HEK293 (cell line): ENCODE measurements around the gene AK5.

ENCODE experiments used
- CTCF ChIA-PET: fragments of 350-600 bp; formaldehyde crosslinking; extraction: SDS; loops from one replicate; lab custom pipeline; 2021; ENCODE audit warnings: antibody characterized with exemption; lab: Yijun Ruan, JAX
- POLR2A ChIA-PET: fragments of 300-600 bp; formaldehyde crosslinking; extraction: SDS; loops from one replicate; lab custom pipeline; 2020; ENCODE audit warnings: antibody characterized with exemption, inconsistent platforms; lab: Yijun Ruan, JAX
- H3K27ac ChIP-seq: fragments of 200-500 bp; sonication (Bioruptor generic); 2 replicates; pipeline ENCODE4 v1.5.1; 2014; ENCODE audit warnings: low read depth, low read length, control low read depth, inconsistent platforms; ENCODE audit errors: extremely low read depth
- H3K36me3 ChIP-seq, 2 experiments: fragments of 200-500 bp in 1 of 2; sonication (Bioruptor generic) in 1 of 2; 1 replicate in 1 of 2; 2 replicates in 1 of 2; pipeline ENCODE4 v1.5.1; 2014 to 2017; ENCODE audit warnings: inconsistent platforms in 2 of 2, low read length in 2 of 2; ENCODE audit not compliant: control insufficient read depth in 2 of 2, insufficient read depth in 1 of 2
- H3K4me1 ChIP-seq: fragments of 200-500 bp; sonication (Bioruptor generic); 2 replicates; pipeline ENCODE4 v1.5.1; 2014; ENCODE audit warnings: mild to moderate bottlenecking, low read length, inconsistent platforms; ENCODE audit not compliant: control insufficient read depth, insufficient read depth
- H3K4me3 ChIP-seq: 2 replicates; pipeline ENCODE4 v1.5.1; 2011; ENCODE audit warnings: low read depth, mild to moderate bottlenecking, control low read depth, low read length, moderate library complexity
- H3K9me3 ChIP-seq: fragments of 200-500 bp; sonication (Bioruptor generic); 2 replicates; pipeline ENCODE4 v1.5.1; 2014; ENCODE audit warnings: low read depth, low read length, inconsistent platforms; ENCODE audit not compliant: control insufficient read depth, insufficient read depth
- IKZF3 ChIP-seq: fragments of 450-650 bp; IDR thresholded peaks from 2 replicates; pipeline ENCODE4 v1.5.0; 2018; ENCODE audit warnings: missing biosample characterization, mild to moderate bottlenecking, missing genetic modification characterization, moderate library complexity
- KLF7 ChIP-seq: fragments of 450-650 bp; formaldehyde crosslinking; IDR thresholded peaks from 2 replicates; pipeline ENCODE4 v1.5.1; 2016; ENCODE audit warnings: missing biosample characterization, missing genetic modification characterization, borderline replicate concordance
- MEIS1 ChIP-seq: sonication (generic); formaldehyde crosslinking; IDR thresholded peaks from 2 replicates; pipeline ENCODE4 v1.8.1; 2022; ENCODE audit warnings: missing genetic modification reagents, mild to moderate bottlenecking, borderline replicate concordance
- SCRT2 ChIP-seq: fragments of 450-650 bp; formaldehyde crosslinking; IDR thresholded peaks from 2 replicates; pipeline ENCODE4 v1.5.1; 2016; ENCODE audit warnings: missing biosample characterization, missing genetic modification characterization
- ZFP69B ChIP-seq: fragments of 450-650 bp; formaldehyde crosslinking; IDR thresholded peaks from 2 replicates; pipeline ENCODE4 v1.5.1; 2016; ENCODE audit warnings: missing biosample characterization, missing genetic modification characterization
- ZNF132 ChIP-seq: fragments of 450-650 bp; formaldehyde crosslinking; IDR thresholded peaks from 2 replicates; pipeline ENCODE4 v1.5.1; 2017; ENCODE audit warnings: missing biosample characterization, missing genetic modification characterization, borderline replicate concordance
- ZNF223 ChIP-seq: fragments of 450-650 bp; formaldehyde crosslinking; IDR thresholded peaks from 2 replicates; pipeline ENCODE4 v1.5.1; 2016; ENCODE audit warnings: missing biosample characterization, missing genetic modification characterization
- ZNF23 ChIP-seq: fragments of 450-650 bp; formaldehyde crosslinking; IDR thresholded peaks from 2 replicates; pipeline ENCODE4 v1.5.1; 2016; ENCODE audit warnings: missing biosample characterization, missing genetic modification characterization, borderline replicate concordance
- ZNF239 ChIP-seq: fragments of 450-650 bp; formaldehyde crosslinking; IDR thresholded peaks from 2 replicates; pipeline ENCODE4 v1.5.1; 2016; ENCODE audit warnings: missing biosample characterization, missing genetic modification characterization
- ZNF350 ChIP-seq: fragments of 450-650 bp; formaldehyde crosslinking; IDR thresholded peaks from 2 replicates; pipeline ENCODE4 v1.5.0; 2017; ENCODE audit warnings: missing biosample characterization, mild to moderate bottlenecking, missing genetic modification characterization
- ZNF37A ChIP-seq: fragments of 450-650 bp; IDR thresholded peaks from 2 replicates; pipeline ENCODE4 v1.5.1; 2018; ENCODE audit warnings: missing biosample characterization, missing genetic modification characterization
- ZNF510 ChIP-seq: fragments of 450-650 bp; formaldehyde crosslinking; IDR thresholded peaks from 2 replicates; pipeline ENCODE4 v1.5.1; 2018; ENCODE audit warnings: mild to moderate bottlenecking, missing genetic modification characterization, missing biosample characterization; ENCODE audit not compliant: insufficient replicate concordance
- ZNF514 ChIP-seq: fragments of 450-650 bp; formaldehyde crosslinking; IDR thresholded peaks from 2 replicates; pipeline ENCODE4 v1.5.1; 2016; ENCODE audit warnings: missing biosample characterization, missing genetic modification characterization
- ZNF529 ChIP-seq: fragments of 450-650 bp; formaldehyde crosslinking; IDR thresholded peaks from 2 replicates; pipeline ENCODE4 v1.5.1; 2017; ENCODE audit warnings: missing genetic modification characterization, missing biosample characterization; ENCODE audit not compliant: insufficient replicate concordance
- ZNF530 ChIP-seq: fragments of 450-650 bp; formaldehyde crosslinking; IDR thresholded peaks from 2 replicates; pipeline ENCODE4 v1.5.1; 2016; ENCODE audit warnings: low read depth, missing biosample characterization, missing genetic modification characterization
- ZNF544 ChIP-seq: fragments of 450-650 bp; formaldehyde crosslinking; IDR thresholded peaks from 2 replicates; pipeline ENCODE4 v1.5.0; 2017; ENCODE audit warnings: missing biosample characterization, missing genetic modification characterization
- ZNF560 ChIP-seq: fragments of 450-650 bp; formaldehyde crosslinking; IDR thresholded peaks from 2 replicates; pipeline ENCODE4 v1.5.1; 2017; ENCODE audit warnings: missing biosample characterization, missing genetic modification characterization, borderline replicate concordance
- ZNF621 ChIP-seq: fragments of 450-650 bp; formaldehyde crosslinking; IDR thresholded peaks from 2 replicates; pipeline ENCODE4 v1.5.1; 2017; ENCODE audit warnings: missing biosample characterization, missing genetic modification characterization
- ZNF654 ChIP-seq: fragments of 450-650 bp; formaldehyde crosslinking; IDR thresholded peaks from 2 replicates; pipeline ENCODE4 v1.5.1; 2016; ENCODE audit warnings: low read depth, missing biosample characterization, missing genetic modification characterization
- ZNF677 ChIP-seq: fragments of 450-650 bp; IDR thresholded peaks from 2 replicates; pipeline ENCODE4 v1.5.0; 2018; ENCODE audit warnings: missing biosample characterization, mild to moderate bottlenecking, missing genetic modification characterization, moderate library complexity
- ZNF701 ChIP-seq: fragments of 450-650 bp; formaldehyde crosslinking; IDR thresholded peaks from 2 replicates; pipeline ENCODE4 v1.5.1; 2016; ENCODE audit warnings: missing biosample characterization, missing genetic modification characterization
- ZNF747 ChIP-seq: fragments of 450-650 bp; formaldehyde crosslinking; IDR thresholded peaks from 2 replicates; pipeline ENCODE4 v1.5.1; 2016; ENCODE audit warnings: missing biosample characterization, missing genetic modification characterization
- ZXDB ChIP-seq: fragments of 450-650 bp; formaldehyde crosslinking; IDR thresholded peaks from 2 replicates; pipeline ENCODE4 v1.5.1; 2016; ENCODE audit warnings: missing biosample characterization, missing genetic modification characterization
- TF ChIP-seq, protein P1 (sequence below): fragments of 450-650 bp; formaldehyde crosslinking; IDR thresholded peaks from 2 replicates; pipeline ENCODE4 v1.5.1; 2016; ENCODE audit warnings: missing biosample characterization, missing genetic modification characterization
- TF ChIP-seq, protein P2 (sequence below): fragments of 450-650 bp; formaldehyde crosslinking; IDR thresholded peaks from 2 replicates; pipeline ENCODE4 v1.5.1; 2016; ENCODE audit warnings: missing biosample characterization, missing genetic modification characterization
- TF ChIP-seq, protein P3 (sequence below): fragments of 450-650 bp; formaldehyde crosslinking; IDR thresholded peaks from 2 replicates; pipeline ENCODE4 v1.5.1; 2017; ENCODE audit warnings: missing biosample characterization, missing genetic modification characterization

Gene AK5

DNA sequence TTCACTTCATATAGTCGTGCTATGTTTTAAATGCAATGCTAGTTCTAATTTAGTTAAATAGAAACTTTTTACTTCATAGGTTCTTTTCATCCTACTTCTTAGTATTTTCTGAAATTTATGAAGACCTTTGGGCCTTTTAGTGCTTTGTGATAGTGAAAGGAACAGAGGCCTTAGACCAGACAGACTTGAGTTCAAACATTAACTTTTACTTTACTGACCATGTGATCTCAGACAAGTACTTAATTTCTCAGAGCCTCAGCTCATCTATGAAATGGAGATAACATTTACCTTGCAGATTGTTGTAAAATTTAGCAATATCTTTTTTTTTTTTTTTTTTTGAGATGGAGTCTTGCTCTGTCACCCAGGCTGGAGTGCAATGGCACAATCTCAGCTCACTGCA, 57.5 kb downstream of the AK5 start (continued):
- TF ChIP-seq, protein P1, sequence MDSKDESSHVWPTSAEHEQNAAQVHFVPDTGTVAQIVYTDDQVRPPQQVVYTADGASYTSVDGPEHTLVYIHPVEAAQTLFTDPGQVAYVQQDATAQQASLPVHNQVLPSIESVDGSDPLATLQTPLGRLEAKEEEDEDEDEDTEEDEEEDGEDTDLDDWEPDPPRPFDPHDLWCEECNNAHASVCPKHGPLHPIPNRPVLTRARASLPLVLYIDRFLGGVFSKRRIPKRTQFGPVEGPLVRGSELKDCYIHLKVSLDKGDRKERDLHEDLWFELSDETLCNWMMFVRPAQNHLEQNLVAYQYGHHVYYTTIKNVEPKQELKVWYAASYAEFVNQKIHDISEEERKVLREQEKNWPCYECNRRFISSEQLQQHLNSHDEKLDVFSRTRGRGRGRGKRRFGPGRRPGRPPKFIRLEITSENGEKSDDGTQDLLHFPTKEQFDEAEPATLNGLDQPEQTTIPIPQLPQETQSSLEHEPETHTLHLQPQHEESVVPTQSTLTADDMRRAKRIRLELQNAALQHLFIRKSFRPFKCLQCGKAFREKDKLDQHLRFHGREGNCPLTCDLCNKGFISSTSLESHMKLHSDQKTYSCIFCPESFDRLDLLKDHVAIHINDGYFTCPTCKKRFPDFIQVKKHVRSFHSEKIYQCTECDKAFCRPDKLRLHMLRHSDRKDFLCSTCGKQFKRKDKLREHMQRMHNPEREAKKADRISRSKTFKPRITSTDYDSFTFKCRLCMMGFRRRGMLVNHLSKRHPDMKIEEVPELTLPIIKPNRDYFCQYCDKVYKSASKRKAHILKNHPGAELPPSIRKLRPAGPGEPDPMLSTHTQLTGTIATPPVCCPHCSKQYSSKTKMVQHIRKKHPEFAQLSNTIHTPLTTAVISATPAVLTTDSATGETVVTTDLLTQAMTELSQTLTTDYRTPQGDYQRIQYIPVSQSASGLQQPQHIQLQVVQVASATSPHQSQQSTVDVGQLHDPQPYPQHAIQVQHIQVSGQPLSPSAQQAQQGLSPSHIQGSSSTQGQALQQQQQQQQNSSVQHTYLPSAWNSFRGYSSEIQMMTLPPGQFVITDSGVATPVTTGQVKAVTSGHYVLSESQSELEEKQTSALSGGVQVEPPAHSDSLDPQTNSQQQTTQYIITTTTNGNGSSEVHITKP = no peak
- TF ChIP-seq ZNF677 (tag by site-specific recombination) = no peak
- TF ChIP-seq ZNF37A (tag by site-specific recombination) = no peak
- TF ChIP-seq ZNF747 (tag by site-specific recombination) = no peak
- no peak for TF ChIP-seq IKZF3 (tag by site-specific recombination)
- TF ChIP-seq ZNF514 (tag by site-specific recombination) = no peak
- TF ChIP-seq ZXDB (tag by site-specific recombination) = no peak
- no peak for TF ChIP-seq ZNF544 (tag by site-specific recombination)
- TF ChIP-seq ZNF701 (tag by site-specific recombination) = no peak
- no peak for TF ChIP-seq ZNF654 (tag by site-specific recombination)
- no peak for TF ChIP-seq KLF7 (tag by site-specific recombination)

DNA sequence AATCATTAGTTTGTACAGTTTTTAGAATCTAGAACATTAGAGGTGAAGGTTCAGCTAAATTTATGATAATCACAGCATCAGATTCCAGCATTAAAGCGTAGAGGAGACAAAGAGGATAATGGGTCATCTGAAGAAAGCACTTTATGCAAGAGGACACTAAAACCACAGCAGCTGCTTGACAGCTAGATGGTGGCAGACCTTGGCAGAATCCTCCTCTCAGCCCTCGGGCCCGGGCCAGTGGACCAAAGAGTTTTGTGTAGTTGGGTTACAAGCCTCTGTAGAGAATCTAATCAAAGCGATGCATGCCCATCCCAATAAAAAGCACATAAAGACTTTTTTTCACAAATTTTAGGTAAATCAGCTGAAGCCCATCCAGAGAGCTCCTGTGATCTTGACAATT, 59.4 kb downstream of the AK5 start:
- Histone ChIP-seq H3K4me3 (no peak overlapping the region), H3K27ac (no peak overlapping the region), H3K36me3 (no peaks in the 10 kb centered on the region), H3K9me3 (no peaks in the 10 kb centered on the region)
- CTCF ChIA-PET = no interaction called here
- TF ChIP-seq MEIS1 (CRISPR knock-in tag) (no peak), ZNF132 (tag by site-specific recombination) (no peak), ZNF223 (tag by site-specific recombination) (no peak), ZNF621 (no peak), ZNF529 (tag by site-specific recombination) (no peak), ZNF530 (tag by site-specific recombination) (no peak), SCRT2 (tag by site-specific recombination) (no peak), ZNF23 (tag by site-specific recombination) (no peak)
- TF ChIP-seq, protein P2, sequence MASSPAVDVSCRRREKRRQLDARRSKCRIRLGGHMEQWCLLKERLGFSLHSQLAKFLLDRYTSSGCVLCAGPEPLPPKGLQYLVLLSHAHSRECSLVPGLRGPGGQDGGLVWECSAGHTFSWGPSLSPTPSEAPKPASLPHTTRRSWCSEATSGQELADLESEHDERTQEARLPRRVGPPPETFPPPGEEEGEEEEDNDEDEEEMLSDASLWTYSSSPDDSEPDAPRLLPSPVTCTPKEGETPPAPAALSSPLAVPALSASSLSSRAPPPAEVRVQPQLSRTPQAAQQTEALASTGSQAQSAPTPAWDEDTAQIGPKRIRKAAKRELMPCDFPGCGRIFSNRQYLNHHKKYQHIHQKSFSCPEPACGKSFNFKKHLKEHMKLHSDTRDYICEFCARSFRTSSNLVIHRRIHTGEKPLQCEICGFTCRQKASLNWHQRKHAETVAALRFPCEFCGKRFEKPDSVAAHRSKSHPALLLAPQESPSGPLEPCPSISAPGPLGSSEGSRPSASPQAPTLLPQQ = no peak
- TF ChIP-seq, all 188 proteins: peak for 0
- POLR2A ChIA-PET = no interaction called here
- no peaks in the 10 kb centered on the region for H3K4me1 ChIP-seq

DNA sequence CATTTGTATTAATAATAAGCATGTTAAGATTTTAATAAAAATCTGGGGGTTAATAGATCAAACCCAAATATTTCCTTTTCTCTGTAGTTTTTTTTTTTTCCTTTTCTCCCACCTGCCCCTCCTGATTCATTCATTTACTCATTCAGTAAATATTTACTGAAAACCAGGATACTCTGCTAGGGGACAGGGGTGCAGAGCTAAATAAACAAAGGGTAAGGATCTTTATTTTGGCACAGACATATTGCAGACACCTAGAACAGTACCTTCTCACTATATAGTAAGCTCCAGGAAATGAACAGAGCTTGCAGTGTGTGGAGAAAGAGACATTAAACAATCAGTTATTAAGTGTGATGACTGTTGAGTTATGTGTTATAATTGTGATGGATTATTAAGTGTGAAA, 60.9 kb downstream of the AK5 start:
- ChIA-PET POLR2A (no interaction called here), CTCF (no interaction called here)
- H3K27ac ChIP-seq = no peak overlapping the region
- TF ChIP-seq ZNF560 (tag by site-specific recombination) (no peak), ZNF239 (no peak), ZNF654 (tag by site-specific recombination) (no peak), ZNF701 (tag by site-specific recombination) (no peak), ZNF510 (tag by site-specific recombination) (no peak), ZNF350 (tag by site-specific recombination) (no peak), ZFP69B (no peak), ZNF223 (tag by site-specific recombination) (no peak)
- TF ChIP-seq, protein P3, sequence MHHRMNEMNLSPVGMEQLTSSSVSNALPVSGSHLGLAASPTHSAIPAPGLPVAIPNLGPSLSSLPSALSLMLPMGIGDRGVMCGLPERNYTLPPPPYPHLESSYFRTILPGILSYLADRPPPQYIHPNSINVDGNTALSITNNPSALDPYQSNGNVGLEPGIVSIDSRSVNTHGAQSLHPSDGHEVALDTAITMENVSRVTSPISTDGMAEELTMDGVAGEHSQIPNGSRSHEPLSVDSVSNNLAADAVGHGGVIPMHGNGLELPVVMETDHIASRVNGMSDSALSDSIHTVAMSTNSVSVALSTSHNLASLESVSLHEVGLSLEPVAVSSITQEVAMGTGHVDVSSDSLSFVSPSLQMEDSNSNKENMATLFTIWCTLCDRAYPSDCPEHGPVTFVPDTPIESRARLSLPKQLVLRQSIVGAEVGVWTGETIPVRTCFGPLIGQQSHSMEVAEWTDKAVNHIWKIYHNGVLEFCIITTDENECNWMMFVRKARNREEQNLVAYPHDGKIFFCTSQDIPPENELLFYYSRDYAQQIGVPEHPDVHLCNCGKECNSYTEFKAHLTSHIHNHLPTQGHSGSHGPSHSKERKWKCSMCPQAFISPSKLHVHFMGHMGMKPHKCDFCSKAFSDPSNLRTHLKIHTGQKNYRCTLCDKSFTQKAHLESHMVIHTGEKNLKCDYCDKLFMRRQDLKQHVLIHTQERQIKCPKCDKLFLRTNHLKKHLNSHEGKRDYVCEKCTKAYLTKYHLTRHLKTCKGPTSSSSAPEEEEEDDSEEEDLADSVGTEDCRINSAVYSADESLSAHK = no peak
- H3K4me1 ChIP-seq = no peaks in the 10 kb centered on the region; the same call in 1 of the 2 replicates
- no peaks in the 10 kb centered on the region for H3K36me3 ChIP-seq
- no peak overlapping the region for H3K4me3 ChIP-seq
- H3K9me3 ChIP-seq = no peaks in the 10 kb centered on the region
